Measurements from ENCODE around the gene CD48. TPM values are rescaled to one million over a fixed set of nuclear protein-coding genes. Genes with fewer than 3 reads are reported as not detected.

The CD48 gene
- total RNA-seq, 3 donors from 2014 or later = 5.4 to 12.3 (median 8.8) TPM

DNA sequence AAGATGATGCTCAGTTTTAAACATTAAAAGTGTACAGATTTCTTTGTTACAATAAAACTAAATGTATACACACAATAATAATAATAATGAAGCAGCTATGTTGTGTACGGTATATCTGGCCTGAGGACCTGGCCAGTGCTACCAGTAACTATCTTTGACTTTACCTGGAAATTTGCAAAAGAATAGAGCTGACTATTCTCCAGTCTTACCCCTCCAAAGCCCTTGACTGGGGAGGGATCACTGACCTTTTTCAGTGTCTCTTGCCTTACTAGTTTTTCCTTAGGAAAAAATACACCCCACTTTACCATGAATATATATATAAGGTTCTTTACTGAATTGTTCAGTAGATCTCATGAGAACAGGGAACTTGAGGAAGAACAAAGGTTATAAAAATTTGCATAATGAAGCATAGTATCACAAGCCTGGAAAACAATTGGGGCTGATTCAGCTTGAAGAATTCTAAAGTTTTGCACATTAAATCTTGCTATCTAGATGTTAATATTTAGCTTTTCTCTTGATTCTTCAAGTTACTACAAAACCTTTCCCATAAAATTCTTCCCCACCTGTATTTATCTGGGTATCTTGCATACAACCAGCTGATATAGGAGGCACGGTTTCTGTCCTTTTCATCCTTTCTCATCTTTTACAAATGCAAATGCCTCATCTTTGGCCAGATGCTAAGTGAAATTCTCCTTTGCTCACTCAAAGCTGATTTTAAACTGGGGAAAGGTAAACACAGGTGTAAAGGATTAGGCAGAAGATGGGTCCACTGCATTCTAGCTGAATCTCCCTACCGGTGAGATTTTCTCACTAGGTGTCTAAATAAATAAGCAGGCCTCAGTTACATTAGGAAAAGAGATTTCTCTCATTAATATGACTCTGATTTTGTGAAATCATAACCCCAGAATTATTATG lies 39.8 kb downstream of the CD48 start:
- no peaks in the 10 kb centered on the region for H3K36me3 ChIP-seq
- H3K27ac ChIP-seq = no peak overlapping the region
- H3K4me3 ChIP-seq = no peak overlapping the region
- no peaks in the 10 kb centered on the region for H3K4me1 ChIP-seq
- intact Hi-C loops (cut with DNase I; ENCODE audit: low total_unique reads) = no loop called here
- H3K27me3 ChIP-seq = peaks cover 0 to 7% of the 10 kb centered on the region in 2 donors
- no peaks in the 10 kb centered on the region for H3K9me3 ChIP-seq
- TF ChIP-seq POLR2AphosphoS5 (IDR thresholded peaks at IDR 0.05) = no peak
- TF ChIP-seq POLR2A (IDR thresholded peaks at IDR 0.05) = no peak
- TF ChIP-seq, protein P1, sequence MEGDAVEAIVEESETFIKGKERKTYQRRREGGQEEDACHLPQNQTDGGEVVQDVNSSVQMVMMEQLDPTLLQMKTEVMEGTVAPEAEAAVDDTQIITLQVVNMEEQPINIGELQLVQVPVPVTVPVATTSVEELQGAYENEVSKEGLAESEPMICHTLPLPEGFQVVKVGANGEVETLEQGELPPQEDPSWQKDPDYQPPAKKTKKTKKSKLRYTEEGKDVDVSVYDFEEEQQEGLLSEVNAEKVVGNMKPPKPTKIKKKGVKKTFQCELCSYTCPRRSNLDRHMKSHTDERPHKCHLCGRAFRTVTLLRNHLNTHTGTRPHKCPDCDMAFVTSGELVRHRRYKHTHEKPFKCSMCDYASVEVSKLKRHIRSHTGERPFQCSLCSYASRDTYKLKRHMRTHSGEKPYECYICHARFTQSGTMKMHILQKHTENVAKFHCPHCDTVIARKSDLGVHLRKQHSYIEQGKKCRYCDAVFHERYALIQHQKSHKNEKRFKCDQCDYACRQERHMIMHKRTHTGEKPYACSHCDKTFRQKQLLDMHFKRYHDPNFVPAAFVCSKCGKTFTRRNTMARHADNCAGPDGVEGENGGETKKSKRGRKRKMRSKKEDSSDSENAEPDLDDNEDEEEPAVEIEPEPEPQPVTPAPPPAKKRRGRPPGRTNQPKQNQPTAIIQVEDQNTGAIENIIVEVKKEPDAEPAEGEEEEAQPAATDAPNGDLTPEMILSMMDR (IDR thresholded peaks at IDR 0.05) = no peak
- DNase-seq (ENCODE audit: low spot score in 2 of 2) = no peak

DNA sequence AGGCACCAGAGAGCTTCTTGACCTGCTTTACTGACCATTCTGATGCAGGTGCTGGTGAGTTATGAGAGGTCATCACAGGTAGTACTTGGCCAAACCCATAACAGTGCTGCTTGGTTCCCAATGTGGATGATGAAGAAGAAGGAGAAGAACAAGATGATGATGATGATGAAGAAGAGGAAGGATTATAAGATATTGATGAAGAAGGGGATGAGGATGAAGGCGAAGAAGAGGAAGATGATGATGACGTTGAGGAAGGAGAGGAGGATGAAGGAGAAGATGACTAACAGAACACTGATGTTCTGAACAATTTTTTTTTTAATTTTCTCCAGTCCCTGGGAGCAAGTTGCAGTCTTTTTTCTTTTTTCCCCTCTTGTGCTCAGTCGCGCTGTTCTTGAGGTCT lies 40.9 kb downstream of the CD48 start:
- intact Hi-C loops (cut with DNase I; ENCODE audit: low total_unique reads) = no loop called here
- Histone ChIP-seq H3K27me3 (peaks cover 0 to 7% of the 10 kb centered on the region in 2 donors), H3K36me3 (no peaks in the 10 kb centered on the region), H3K27ac (no peak overlapping the region), H3K4me3 (no peak overlapping the region), H3K9me3 (no peaks in the 10 kb centered on the region), H3K4me1 (no peaks in the 10 kb centered on the region)
- TF ChIP-seq POLR2AphosphoS5 (IDR thresholded peaks at IDR 0.05) (no peak), POLR2A (IDR thresholded peaks at IDR 0.05) (no peak)
- TF ChIP-seq, protein P1 (IDR thresholded peaks at IDR 0.05) = no peak
- DNase-seq (ENCODE audit: low spot score in 2 of 2) = no peak

DNA sequence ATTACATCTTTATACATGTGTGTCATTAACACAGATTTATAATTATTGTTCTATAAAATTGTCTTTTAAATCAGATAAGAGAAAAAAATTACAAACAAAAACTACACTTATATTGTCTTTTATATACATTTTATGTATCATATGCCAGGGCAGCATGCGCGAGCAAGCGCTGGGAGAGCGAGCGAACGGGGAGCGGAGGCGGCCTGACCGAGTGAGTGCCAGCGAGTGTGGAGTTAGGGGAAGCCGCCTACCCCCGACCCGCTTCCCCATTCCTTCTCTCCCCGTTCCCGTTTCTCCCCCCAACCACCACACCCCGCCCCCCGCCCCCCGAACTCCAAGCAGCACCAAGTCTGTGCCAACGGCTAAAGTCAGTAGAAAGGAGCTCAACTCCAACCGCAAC lies 41.8 kb downstream of the CD48 start:
- no peak for DNase-seq (ENCODE audit: low spot score in 2 of 2)
- intact Hi-C loops (cut with DNase I; ENCODE audit: low total_unique reads) = no loop called here
- H3K27ac ChIP-seq = no peak overlapping the region
- no peaks in the 10 kb centered on the region for H3K36me3 ChIP-seq
- no peaks in the 10 kb centered on the region for H3K9me3 ChIP-seq
- no peaks in the 10 kb centered on the region for H3K4me1 ChIP-seq
- H3K4me3 ChIP-seq = no peak overlapping the region
- TF ChIP-seq POLR2AphosphoS5 (IDR thresholded peaks at IDR 0.05) = no peak
- TF ChIP-seq, protein P1 (IDR thresholded peaks at IDR 0.05) = no peak
- TF ChIP-seq POLR2A (IDR thresholded peaks at IDR 0.05) = no peak
- peaks cover 0 to 7% of the 10 kb centered on the region in 2 donors for H3K27me3 ChIP-seq

DNA sequence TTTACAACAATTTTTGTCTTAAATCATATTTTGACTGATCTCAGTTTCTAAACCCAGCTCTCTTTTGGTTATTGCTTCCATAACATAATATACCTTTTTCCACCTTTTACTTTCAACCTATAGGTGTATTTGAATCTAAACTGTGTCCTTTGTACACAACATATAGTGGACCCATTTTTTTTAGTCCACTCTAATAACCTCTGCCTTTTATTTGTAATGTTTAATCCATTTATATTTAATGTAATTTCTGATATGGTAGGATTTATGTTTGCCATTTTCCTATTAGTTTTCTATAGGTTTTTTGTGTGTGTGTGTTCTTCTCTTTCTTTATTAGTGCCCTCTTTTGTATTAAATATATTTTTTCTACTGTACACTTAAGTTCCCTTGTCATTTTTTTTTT lies 42.3 kb downstream of the CD48 start:
- intact Hi-C loops (cut with DNase I; ENCODE audit: low total_unique reads) = no loop called here
- H3K9me3 ChIP-seq = no peaks in the 10 kb centered on the region
- no peak for DNase-seq (ENCODE audit: low spot score in 2 of 2)
- H3K36me3 ChIP-seq = no peaks in the 10 kb centered on the region
- no peak overlapping the region for H3K27ac ChIP-seq
- H3K4me1 ChIP-seq = no peaks in the 10 kb centered on the region
- TF ChIP-seq POLR2A (IDR thresholded peaks at IDR 0.05) (no peak), POLR2AphosphoS5 (IDR thresholded peaks at IDR 0.05) (no peak)
- TF ChIP-seq, protein P1 (IDR thresholded peaks at IDR 0.05) = no peak
- no peak overlapping the region for H3K4me3 ChIP-seq
- H3K27me3 ChIP-seq = peaks cover 0 to 7% of the 10 kb centered on the region in 2 donors

DNA sequence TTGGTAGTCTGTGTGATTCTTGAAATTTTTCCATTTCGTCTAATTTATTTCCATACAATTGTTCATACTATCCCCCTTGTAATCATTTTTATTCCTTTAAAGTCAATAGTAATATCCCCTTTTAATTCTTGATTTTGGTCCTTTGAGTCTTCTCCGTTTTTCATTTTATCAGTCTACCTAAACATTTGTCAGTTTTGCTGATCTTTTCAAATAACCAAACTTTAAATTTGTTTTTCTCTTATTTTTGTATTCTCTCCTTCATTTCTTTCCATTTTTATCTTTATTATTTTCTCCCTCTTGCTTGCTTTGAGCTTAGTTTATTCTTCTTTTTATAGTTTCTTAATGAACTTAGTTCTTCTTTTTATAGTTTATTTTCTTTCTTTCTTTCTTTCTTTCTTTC lies 43.7 kb downstream of the CD48 start:
- TF ChIP-seq POLR2A (IDR thresholded peaks at IDR 0.05) = no peak
- Histone ChIP-seq H3K9me3 (no peaks in the 10 kb centered on the region), H3K4me1 (no peaks in the 10 kb centered on the region), H3K36me3 (no peaks in the 10 kb centered on the region), H3K27ac (no peak overlapping the region), H3K27me3 (no peaks in the 10 kb centered on the region), H3K4me3 (no peak overlapping the region)
- intact Hi-C loops (cut with DNase I; ENCODE audit: low total_unique reads) = no loop called here
- DNase-seq (ENCODE audit: low spot score in 2 of 2) = no peak
